HG03159 (cell line): ENCODE measurements around the gene ARVCF.

Experiments used
- ATAC-seq: cut with Tn5 transposase; IDR thresholded peaks from one replicate; pipeline ENCODE4 v1.9.1; 2021; ENCODE audit warnings: mild to moderate bottlenecking, moderate library complexity; ENCODE audit not compliant: unreplicated experiment

The ARVCF gene

GRCh38 chr22:20000246-20001081 lies 16.2 kb downstream of the ARVCF start:
- no peak for ATAC-seq

GRCh38 chr22:19998991-19999820 lies 17.4 kb downstream of the ARVCF start:
- no peak for ATAC-seq

- ATAC-seq, result no peak
These were observed 18.2 kb downstream of the ARVCF start for GRCh38 chr22:19998232-19998951.

GRCh38 chr22:19997561-19998231 lies 18.9 kb downstream of the ARVCF start:
- ATAC-seq, result no peak

GRCh38 chr22:19996694-19997384 lies 19.8 kb downstream of the ARVCF start:
- ATAC-seq, result no peak

GRCh38 chr22:19995611-19996339 lies 20.8 kb downstream of the ARVCF start:
- ATAC-seq, result no peak

- ATAC-seq, result no peak
These were observed 21.6 kb downstream of the ARVCF start for GRCh38 chr22:19994851-19995610.

- ATAC-seq, result no peak
These were observed 22.7 kb downstream of the ARVCF start for GRCh38 chr22:19993926-19994325.

GRCh38 chr22:19992921-19993355 lies 23.7 kb downstream of the ARVCF start:
- no peak for ATAC-seq

GRCh38 chr22:19992481-19992911 lies 24.1 kb downstream of the ARVCF start:
- ATAC-seq, result no peak

- no peak for ATAC-seq
These were observed 24.8 kb downstream of the ARVCF start for GRCh38 chr22:19991645-19992451.

- no peak for ATAC-seq
These were observed 25.3 kb downstream of the ARVCF start for GRCh38 chr22:19991395-19991644.

- ATAC-seq, result no peak
These were observed 25.8 kb downstream of the ARVCF start for GRCh38 chr22:19990609-19991394.

GRCh38 chr22:19990188-19990587 lies 26.4 kb downstream of the ARVCF start:
- ATAC-seq, result no peak

- no peak for ATAC-seq
These were observed 26.9 kb downstream of the ARVCF start for GRCh38 chr22:19989725-19990067.

GRCh38 chr22:19988965-19989724 lies 27.5 kb downstream of the ARVCF start:
- no peak for ATAC-seq

- no peak for ATAC-seq
These were observed 28.3 kb downstream of the ARVCF start for GRCh38 chr22:19988331-19988808.
